Panc1 (cell line): ENCODE measurements around the gene FILIP1L.

ENCODE experiments used
- POLR2AphosphoS5 ChIP-seq: IDR thresholded peaks from 2 replicates; pipeline ENCODE4 v1.6.1; 2012; ENCODE audit warnings: mild to moderate bottlenecking, low read depth, low read length, moderate library complexity
- SIN3A ChIP-seq: IDR thresholded peaks from 2 replicates; pipeline ENCODE4 v1.6.1; 2012; ENCODE audit warnings: low read depth, mild to moderate bottlenecking, low read length, moderate library complexity, borderline replicate concordance; ENCODE audit not compliant: insufficient read depth
- TF ChIP-seq, protein P1 (sequence below): fragments of 450-650 bp; IDR thresholded peaks from 2 replicates; pipeline ENCODE4 v1.5.1; 2017; ENCODE audit warnings: mild to moderate bottlenecking
- TF ChIP-seq, protein P2 (sequence below), 2 experiments: IDR thresholded peaks; 2 replicates each; pipeline ENCODE4 v1.6.1; 2011 to 2012; ENCODE audit warnings: low read depth in 2 of 2, control low read depth in 1 of 2, low read length in 1 of 2, mild to moderate bottlenecking in 1 of 2, moderate library complexity in 1 of 2; ENCODE audit not compliant: insufficient read depth in 1 of 2

DNA sequence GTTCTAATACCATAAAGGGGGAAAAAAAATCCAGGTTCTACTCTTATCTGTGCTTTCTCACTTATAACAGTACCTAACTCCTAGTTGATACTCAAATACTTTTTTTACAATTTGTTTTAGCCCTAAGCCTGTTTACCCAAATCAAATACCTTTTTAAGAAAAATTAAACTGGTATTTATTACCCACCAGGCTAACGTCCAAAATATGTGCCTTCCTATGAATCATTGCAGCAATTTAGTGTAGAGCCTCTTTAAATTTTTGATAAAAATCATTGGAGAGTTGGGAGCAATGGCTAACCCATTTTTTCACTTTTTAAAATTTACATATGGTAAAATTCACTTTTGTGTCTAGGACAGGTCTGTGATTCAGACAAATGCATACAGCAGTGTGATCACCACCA, 27.9 kb downstream of the FILIP1L start:
- TF ChIP-seq, protein P1, sequence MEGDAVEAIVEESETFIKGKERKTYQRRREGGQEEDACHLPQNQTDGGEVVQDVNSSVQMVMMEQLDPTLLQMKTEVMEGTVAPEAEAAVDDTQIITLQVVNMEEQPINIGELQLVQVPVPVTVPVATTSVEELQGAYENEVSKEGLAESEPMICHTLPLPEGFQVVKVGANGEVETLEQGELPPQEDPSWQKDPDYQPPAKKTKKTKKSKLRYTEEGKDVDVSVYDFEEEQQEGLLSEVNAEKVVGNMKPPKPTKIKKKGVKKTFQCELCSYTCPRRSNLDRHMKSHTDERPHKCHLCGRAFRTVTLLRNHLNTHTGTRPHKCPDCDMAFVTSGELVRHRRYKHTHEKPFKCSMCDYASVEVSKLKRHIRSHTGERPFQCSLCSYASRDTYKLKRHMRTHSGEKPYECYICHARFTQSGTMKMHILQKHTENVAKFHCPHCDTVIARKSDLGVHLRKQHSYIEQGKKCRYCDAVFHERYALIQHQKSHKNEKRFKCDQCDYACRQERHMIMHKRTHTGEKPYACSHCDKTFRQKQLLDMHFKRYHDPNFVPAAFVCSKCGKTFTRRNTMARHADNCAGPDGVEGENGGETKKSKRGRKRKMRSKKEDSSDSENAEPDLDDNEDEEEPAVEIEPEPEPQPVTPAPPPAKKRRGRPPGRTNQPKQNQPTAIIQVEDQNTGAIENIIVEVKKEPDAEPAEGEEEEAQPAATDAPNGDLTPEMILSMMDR: no peak
- TF ChIP-seq, protein P2, sequence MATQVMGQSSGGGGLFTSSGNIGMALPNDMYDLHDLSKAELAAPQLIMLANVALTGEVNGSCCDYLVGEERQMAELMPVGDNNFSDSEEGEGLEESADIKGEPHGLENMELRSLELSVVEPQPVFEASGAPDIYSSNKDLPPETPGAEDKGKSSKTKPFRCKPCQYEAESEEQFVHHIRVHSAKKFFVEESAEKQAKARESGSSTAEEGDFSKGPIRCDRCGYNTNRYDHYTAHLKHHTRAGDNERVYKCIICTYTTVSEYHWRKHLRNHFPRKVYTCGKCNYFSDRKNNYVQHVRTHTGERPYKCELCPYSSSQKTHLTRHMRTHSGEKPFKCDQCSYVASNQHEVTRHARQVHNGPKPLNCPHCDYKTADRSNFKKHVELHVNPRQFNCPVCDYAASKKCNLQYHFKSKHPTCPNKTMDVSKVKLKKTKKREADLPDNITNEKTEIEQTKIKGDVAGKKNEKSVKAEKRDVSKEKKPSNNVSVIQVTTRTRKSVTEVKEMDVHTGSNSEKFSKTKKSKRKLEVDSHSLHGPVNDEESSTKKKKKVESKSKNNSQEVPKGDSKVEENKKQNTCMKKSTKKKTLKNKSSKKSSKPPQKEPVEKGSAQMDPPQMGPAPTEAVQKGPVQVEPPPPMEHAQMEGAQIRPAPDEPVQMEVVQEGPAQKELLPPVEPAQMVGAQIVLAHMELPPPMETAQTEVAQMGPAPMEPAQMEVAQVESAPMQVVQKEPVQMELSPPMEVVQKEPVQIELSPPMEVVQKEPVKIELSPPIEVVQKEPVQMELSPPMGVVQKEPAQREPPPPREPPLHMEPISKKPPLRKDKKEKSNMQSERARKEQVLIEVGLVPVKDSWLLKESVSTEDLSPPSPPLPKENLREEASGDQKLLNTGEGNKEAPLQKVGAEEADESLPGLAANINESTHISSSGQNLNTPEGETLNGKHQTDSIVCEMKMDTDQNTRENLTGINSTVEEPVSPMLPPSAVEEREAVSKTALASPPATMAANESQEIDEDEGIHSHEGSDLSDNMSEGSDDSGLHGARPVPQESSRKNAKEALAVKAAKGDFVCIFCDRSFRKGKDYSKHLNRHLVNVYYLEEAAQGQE (IDR thresholded peaks at IDR 0.05; ENCODE audit: insufficient read depth in 1 of 2, low read depth in 2 of 2, low read length in 1 of 2): no peak
- TF ChIP-seq POLR2AphosphoS5 (no peak), SIN3A (no peak)
